Measurements from ENCODE around the gene MGRN1.

The MGRN1 gene

DNA sequence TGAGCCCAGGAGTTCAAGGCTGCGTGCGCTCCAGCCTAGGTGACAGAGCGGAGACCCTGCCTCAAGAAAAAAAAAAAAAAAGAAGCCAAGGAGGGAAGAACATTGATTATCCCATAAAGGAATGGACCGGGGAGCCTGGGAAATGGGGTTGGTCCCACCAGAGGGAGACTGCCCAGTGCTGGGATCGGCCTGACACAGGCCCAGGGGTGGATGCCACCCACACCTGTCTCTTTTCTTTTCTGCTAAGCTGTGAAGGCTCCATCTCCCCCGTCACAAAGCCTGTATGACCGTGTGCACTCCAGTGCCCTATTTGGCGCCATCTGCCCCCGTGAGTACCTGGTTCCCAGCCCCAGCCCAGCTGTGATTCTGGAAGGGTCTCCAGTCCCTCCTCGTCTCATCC is 25.6 kb upstream of the MGRN1 start:
- H3K27ac Mint-ChIP-seq = no peak overlapping the region
- H3K4me1 Mint-ChIP-seq (ENCODE audit: low read depth) = no peaks in the 10 kb centered on the region
- H3K36me3 Mint-ChIP-seq = peaks cover 2% of the 10 kb centered on the region
- H3K9me3 Mint-ChIP-seq (ENCODE audit: low read depth) = no peaks in the 10 kb centered on the region
- no peak overlapping the region for H3K4me3 Mint-ChIP-seq
- no peaks in the 10 kb centered on the region for H3K27me3 Mint-ChIP-seq

DNA sequence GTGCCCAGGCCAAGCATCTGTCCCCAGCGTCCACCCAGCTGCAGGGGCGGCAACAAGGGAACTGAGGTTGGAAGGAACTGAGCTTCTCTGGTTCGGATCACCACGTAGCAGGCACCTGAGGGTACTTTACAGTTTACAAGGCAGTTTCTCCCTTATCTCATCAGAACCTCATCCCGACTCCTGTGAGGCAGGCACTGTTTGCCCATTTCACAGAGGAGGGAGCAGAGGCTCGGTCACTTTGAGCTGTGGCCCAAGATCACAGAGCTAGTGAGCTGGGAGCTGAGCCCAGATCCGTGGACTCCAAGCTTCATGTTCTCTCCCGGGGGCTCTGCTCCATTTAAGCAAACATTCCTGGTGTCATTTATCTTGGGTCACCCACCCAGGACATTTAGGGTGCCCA is 25.1 kb upstream of the MGRN1 start:
- H3K27ac Mint-ChIP-seq = no peak overlapping the region
- no peak overlapping the region for H3K4me3 Mint-ChIP-seq
- no peaks in the 10 kb centered on the region for H3K9me3 Mint-ChIP-seq (ENCODE audit: low read depth)
- no peaks in the 10 kb centered on the region for H3K4me1 Mint-ChIP-seq (ENCODE audit: low read depth)
- H3K36me3 Mint-ChIP-seq = peaks cover 2% of the 10 kb centered on the region
- H3K27me3 Mint-ChIP-seq = no peaks in the 10 kb centered on the region

DNA sequence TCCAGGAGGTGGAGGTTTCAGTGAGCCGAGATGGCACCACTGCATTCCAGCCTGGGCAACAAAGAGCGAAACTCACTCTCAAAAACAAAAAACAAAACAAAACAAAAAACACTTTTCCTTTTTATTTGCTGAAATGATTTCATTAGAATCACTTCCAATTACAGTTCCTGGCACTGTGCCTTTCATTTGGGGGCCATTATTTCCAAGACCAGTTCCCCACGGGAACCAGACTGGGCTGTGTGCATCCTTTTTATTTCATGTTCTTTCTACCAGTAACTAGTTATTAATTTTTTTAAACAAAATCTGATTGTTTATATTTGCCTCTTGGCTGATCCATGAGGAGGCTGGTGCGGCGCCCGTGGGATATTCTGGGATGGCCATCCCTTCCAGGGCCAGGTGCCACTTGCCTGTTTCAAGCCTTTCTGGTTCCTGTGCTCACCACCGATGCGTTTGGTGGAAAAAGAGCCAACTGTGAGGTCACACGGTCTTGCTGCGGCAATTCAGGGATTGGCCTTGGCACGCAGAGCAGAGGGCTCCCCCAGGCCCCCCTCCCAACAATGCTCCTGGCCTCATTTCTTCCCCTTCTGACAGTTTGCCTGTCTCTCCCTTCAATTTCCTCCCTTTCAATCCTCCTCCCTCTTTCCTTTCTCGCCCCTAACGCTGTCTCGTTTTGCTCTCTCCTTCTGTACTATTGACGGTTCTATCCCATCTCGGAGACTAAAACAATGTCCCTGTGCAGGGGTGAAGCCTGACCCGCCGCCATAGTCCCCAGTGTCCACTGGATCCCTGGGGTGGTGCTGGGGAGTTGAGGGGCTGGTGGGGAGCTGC is 23.4 kb upstream of the MGRN1 start:
- H3K27ac Mint-ChIP-seq = no peak overlapping the region
- no peak overlapping the region for H3K4me3 Mint-ChIP-seq
- H3K36me3 Mint-ChIP-seq = no peaks in the 10 kb centered on the region
- no peaks in the 10 kb centered on the region for H3K27me3 Mint-ChIP-seq
- H3K4me1 Mint-ChIP-seq (ENCODE audit: low read depth) = no peaks in the 10 kb centered on the region
- no peaks in the 10 kb centered on the region for H3K9me3 Mint-ChIP-seq (ENCODE audit: low read depth)

DNA sequence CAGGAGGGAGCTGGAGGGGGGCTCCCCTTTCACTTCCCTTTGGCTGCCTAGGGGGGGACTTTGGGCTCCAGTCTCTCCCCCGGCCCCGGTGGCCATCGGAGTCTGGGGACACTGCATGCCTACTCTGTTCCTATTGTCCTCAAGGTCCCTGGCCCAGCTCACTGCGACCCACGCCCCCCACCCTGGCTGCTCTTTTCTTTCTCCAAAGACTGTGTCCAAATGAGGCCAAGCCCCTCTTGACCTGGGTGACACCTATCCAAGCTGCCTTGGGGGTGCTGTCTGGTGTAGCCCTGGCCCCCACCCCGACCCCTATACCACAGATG is 22.8 kb upstream of the MGRN1 start:
- Mint-ChIP-seq H3K4me1 (ENCODE audit: low read depth) (no peaks in the 10 kb centered on the region), H3K27ac (no peak overlapping the region), H3K9me3 (ENCODE audit: low read depth) (no peaks in the 10 kb centered on the region), H3K27me3 (no peaks in the 10 kb centered on the region), H3K4me3 (no peak overlapping the region), H3K36me3 (no peaks in the 10 kb centered on the region)

DNA sequence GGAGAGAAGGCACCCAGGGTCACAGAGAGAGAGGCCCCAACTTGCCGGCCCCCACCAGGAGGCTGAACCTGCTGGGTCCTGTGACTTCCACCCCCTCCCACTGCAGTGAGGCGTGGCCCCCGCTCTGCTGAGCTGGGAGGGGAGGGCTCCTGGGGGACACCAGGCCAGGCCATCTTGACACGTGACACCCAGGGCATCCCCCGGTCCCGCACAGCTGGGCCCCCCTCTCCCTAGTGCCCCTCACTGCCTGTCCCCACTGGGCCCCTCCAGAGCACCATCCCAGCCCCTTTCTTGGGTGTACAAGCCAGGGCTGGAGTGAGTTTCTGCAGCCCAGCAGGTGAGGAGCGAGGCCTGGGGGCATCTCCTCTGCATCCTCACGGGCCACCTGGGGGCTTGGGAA is 22.3 kb upstream of the MGRN1 start:
- Mint-ChIP-seq H3K27ac (no peak overlapping the region), H3K36me3 (no peaks in the 10 kb centered on the region), H3K9me3 (ENCODE audit: low read depth) (no peaks in the 10 kb centered on the region), H3K27me3 (no peaks in the 10 kb centered on the region), H3K4me1 (ENCODE audit: low read depth) (no peaks in the 10 kb centered on the region), H3K4me3 (no peak overlapping the region)

DNA sequence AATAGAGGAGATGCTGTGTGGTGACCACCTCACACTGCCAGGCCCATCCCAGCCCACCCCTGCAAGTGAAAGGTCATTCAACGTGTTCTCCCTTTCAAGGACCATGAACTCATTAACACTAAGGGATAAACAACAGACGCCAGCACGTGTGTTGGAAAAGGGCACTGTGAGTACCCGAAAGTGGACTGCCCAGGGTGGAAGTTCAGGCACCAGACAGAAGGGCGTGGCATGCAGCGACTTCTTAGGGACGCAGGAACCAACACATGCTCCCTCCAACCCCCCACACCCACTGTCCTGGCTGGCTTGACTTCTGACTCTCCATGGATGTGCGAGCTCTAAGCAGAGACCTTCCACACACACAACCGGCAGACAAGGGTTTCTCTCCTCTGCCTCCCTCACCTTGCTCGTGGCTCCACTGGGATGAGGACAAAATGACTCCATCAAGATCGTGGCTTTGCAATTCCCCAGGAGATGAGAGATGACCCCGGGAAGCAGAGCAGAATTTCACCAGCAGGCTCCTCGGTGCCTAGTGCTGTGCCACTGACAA is 20.9 kb upstream of the MGRN1 start:
- Mint-ChIP-seq H3K36me3 (no peaks in the 10 kb centered on the region), H3K4me3 (no peak overlapping the region), H3K27me3 (no peaks in the 10 kb centered on the region), H3K9me3 (ENCODE audit: low read depth) (no peaks in the 10 kb centered on the region), H3K27ac (no peak overlapping the region), H3K4me1 (ENCODE audit: low read depth) (no peaks in the 10 kb centered on the region)

DNA sequence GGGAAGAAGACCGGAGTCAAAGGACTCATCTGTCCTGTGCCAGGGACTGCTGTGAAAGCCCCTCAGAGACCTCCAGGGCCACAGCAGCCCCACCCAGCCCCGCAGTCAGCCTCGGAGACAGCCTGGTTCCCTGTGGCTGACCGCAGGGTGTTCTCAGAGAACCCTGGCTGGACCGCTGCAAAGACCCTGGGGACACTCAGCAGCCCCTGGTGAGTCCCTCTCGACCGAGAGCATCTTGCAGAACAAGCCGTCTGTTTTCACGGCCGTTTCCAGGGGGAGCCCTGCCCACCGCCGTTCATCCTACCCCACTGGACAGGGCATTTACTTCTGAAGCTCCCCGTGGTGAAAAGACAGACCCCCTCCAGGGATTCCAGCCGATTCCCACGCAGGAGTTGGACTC is 20.2 kb upstream of the MGRN1 start:
- Mint-ChIP-seq H3K36me3 (no peaks in the 10 kb centered on the region), H3K4me3 (no peak overlapping the region), H3K4me1 (ENCODE audit: low read depth) (no peaks in the 10 kb centered on the region), H3K27me3 (no peaks in the 10 kb centered on the region), H3K9me3 (ENCODE audit: low read depth) (no peaks in the 10 kb centered on the region), H3K27ac (no peak overlapping the region)

DNA sequence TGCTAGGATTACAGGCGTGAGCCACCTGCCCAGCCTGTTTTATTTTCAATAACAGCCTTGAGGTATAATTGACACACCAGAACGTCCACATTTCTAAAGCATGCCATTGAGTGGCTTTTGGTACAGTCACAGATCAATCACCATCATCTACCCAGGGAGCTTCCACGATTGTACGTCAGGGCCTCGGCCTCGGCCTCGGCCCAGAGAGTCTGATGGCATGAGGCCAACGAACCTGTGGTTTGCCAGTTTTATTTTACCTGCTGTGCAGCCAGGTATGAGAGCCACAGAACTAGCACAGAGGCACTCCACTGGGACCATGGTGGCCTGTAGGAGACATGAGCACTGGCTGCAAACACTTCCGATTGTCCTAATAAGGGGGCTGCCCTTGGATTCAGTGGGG is 18.3 kb upstream of the MGRN1 start:
- H3K4me1 Mint-ChIP-seq (ENCODE audit: low read depth) = peaks cover under 1% of the 10 kb centered on the region
- no peak overlapping the region for H3K4me3 Mint-ChIP-seq
- H3K36me3 Mint-ChIP-seq = no peaks in the 10 kb centered on the region
- no peaks in the 10 kb centered on the region for H3K27me3 Mint-ChIP-seq
- no peak overlapping the region for H3K27ac Mint-ChIP-seq
- H3K9me3 Mint-ChIP-seq (ENCODE audit: low read depth) = no peaks in the 10 kb centered on the region

DNA sequence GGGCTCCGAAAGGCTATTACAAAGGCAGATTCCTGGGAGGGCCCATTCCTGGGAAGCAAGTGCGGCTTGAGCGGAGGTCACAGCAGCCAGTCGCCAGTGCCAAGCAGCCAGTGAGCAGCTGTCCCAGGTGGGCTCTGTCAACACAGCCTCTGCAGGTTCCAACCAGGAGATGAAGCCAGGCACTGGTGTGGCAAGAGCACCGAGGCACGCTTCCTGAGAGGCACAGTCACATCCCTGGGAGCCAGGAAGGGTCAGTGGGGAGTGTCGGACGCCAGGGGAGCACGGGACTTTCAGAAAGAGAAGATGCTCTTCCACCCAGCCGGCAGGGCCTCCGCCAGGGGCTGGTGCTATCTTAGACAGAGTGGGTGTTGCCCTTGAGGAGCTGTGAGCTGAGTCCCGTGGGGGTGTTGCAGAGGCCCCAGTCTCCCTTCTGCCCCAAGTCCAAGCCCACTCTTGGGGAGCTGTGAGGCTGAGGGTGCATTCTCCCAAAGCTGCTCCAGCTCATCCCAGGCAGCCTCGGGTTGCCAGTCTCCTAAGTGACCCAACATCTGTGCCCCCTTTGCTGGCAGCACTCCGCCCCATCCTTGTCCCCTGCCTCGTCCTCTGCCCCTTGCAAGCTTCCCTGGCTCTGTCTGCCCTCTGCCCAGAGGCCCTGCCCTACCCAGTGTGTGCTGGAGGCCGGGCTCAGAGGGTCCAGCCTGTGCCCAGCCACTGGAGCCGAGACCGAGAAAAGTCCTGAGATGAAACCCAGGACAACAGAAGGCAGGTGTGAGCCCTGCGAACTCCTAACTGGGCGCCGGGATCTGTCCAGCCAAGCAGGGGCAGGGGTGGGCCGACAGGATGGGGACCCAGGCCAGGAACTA is 16.6 kb upstream of the MGRN1 start:
- Mint-ChIP-seq H3K27me3 (no peaks in the 10 kb centered on the region), H3K36me3 (no peaks in the 10 kb centered on the region), H3K27ac (no peak overlapping the region), H3K4me3 (no peak overlapping the region), H3K9me3 (ENCODE audit: low read depth) (no peaks in the 10 kb centered on the region), H3K4me1 (ENCODE audit: low read depth) (peaks cover 6% of the 10 kb centered on the region)

DNA sequence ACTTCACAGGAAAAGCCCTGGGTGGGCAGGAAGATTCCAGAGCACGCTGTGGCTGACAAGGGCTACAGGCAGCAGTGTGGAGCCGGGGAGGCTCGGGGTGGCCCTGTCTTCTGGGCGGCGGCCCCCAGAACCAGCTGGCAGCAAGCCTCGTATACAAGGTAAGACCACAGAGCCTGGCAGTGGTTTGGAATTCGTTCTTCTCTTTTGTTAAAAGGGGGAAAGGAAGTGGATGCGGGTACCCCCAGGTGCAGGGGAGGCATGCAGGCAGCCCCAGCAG is 16.0 kb upstream of the MGRN1 start:
- Mint-ChIP-seq H3K4me1 (ENCODE audit: low read depth) (peaks cover 7% of the 10 kb centered on the region), H3K9me3 (ENCODE audit: low read depth) (no peaks in the 10 kb centered on the region), H3K27me3 (no peaks in the 10 kb centered on the region), H3K36me3 (no peaks in the 10 kb centered on the region), H3K27ac (no peak overlapping the region), H3K4me3 (no peak overlapping the region)

DNA sequence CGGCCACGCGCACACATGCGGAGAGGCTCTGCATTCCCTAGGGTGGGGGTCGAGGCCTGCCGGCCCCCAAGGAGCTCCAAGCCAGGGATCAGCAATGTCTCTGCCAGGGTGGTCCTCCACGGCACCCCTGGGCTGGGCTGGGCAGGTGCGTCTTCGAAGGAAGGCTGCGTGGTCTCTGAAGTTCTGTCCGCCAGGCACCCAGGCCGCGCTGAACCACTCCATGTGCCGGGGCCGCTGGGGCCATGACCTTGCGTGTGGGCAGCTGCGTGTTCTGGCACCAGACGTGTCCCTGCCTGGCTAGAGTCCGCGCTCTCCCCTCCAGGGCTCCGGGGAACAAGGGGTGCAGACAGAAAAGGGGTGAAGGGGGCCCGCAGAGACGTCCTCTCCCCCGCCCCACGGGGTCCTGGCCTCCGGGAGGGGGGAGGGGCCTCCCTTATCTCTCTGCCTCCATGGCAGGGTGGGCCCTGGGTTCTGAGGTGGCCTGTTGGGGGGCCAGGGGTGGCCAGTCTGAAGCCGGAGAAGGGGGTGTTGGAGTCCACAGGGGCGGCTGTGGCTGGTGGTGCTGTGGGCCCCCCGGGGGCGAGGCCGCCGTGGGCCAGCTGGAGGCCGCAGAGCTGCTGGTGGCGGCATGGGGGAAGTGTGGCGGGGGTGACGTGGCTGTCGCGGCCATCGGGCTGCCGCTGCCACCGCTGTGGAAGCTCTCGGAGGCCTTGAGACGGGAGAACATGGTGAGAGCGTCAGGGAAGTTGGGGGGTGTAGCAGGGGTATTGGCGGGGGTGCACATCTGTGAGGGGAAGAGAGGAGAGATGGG is 15.2 kb upstream of the MGRN1 start:
- Mint-ChIP-seq H3K27me3 (no peaks in the 10 kb centered on the region), H3K27ac (no peak overlapping the region), H3K36me3 (no peaks in the 10 kb centered on the region), H3K4me1 (ENCODE audit: low read depth) (peaks cover 7% of the 10 kb centered on the region), H3K4me3 (no peak overlapping the region), H3K9me3 (ENCODE audit: low read depth) (no peaks in the 10 kb centered on the region)

DNA sequence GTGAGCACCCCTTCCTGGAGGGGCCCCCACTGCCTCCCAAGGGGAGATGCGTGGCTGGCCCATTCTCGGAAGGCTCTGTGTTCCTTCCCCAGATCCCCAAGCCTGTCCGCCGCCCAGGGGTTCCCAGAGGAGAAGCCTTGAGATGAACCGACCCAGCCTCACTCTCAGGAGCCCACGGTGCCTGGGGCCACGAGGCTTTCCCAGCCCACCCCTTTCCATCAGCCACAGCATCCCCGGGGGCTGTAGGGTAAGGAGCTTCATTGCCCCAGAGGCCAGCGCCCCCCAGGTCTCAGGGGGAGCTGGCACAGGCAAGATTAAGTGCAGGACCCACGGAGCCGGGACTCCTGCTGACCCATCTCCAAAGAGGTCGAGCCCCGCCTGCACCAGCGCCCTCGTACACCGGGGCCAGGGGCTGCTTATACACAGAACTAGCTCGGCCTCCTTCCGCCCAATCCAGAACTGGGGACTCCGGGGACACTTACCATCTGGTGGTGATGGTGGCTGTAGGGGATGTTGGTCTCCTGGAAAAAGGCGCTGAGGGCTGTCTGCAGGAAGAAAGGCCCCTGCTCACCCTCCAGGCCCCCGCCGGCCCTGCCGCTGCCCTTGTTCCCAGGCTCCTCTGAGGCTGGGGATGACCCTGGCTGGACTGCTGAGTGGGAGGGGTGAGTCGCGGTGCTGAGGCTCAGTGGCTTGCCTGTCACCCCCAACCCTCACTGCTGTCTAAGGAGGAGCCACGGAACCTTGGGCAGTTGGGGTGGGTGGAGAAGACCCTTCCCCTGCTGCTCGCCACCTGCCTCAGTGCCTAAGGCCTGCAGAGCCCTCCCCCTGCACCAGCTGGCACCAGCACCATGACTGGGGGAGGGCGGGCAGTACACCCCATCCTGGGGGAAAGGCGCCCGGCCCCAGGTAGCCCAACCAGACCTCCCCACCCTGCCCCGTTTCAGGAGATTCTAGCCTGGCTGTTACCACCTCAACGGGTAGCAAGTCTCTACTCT is 14.3 kb upstream of the MGRN1 start:
- Mint-ChIP-seq H3K4me1 (ENCODE audit: low read depth) (peaks cover 9% of the 10 kb centered on the region), H3K36me3 (no peaks in the 10 kb centered on the region), H3K9me3 (ENCODE audit: low read depth) (no peaks in the 10 kb centered on the region), H3K27ac (no peak overlapping the region), H3K4me3 (no peak overlapping the region), H3K27me3 (no peaks in the 10 kb centered on the region)

DNA sequence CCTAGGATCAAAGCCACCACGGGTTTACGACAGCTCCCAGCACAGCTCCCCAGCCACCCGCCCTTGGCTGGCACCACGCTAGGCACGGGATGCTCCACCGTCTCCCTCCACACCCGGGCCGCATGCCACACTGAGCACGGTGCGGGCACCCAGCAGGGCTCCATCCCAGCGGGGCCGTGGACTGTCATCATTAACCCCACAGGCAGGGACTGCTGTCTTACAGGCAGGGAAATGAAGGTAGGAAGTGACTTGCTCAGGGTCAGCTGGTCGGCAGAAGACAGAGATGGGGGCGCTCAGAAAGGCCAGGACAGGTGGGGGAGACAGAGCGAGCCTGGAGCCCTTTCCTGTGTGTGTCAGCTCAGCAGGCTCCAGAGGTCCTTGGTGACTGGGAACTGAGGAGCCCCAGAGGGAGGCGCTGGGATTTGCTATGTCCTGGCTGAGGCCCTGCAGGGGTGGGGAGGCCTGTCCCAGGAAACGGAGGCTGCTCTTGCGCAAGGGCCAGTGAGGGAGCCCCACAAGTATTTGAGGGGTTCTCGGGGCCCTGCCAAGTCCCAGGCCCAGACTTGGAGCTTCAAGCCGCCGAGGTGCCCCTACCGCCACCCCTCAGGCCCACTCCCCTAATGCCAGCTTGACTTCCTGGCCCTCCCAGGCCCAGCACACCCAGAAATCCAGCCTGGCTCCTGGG is 13.1 kb upstream of the MGRN1 start:
- no peaks in the 10 kb centered on the region for H3K9me3 Mint-ChIP-seq (ENCODE audit: low read depth)
- H3K36me3 Mint-ChIP-seq = no peaks in the 10 kb centered on the region
- H3K27ac Mint-ChIP-seq = peak overlapping the region; percentile 54
- no peaks in the 10 kb centered on the region for H3K27me3 Mint-ChIP-seq
- H3K4me3 Mint-ChIP-seq = no peak overlapping the region
- H3K4me1 Mint-ChIP-seq (ENCODE audit: low read depth) = peaks cover 18% of the 10 kb centered on the region

DNA sequence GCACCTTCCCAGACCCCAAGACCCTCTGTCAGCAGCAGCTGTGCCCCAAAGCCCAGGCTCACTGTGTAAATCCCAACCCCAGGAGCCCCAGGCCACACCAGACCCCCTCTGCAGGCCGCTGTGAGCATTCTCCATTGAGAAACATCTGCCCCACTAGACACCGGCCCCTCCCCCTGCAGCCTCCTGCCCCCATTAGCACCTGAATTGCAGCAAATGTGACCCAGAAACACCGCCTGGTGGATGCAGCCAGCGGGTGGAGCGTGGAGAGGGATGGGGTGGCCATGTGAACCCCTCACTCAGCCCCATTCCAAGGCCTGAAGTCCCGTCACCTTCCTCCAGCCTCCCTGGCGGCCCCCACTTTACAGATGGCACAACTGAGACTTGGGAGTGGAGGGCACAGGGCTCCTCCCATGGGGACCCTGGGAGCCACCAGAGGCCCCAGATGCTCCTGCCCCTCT is 12.1 kb upstream of the MGRN1 start:
- Mint-ChIP-seq H3K4me3 (peak overlapping the region; percentile 82), H3K9me3 (ENCODE audit: low read depth) (no peaks in the 10 kb centered on the region), H3K36me3 (no peaks in the 10 kb centered on the region), H3K27ac (peak overlapping the region; percentile 64), H3K4me1 (ENCODE audit: low read depth) (peaks cover 23% of the 10 kb centered on the region), H3K27me3 (no peaks in the 10 kb centered on the region)
